Activated CD8-positive, alpha-beta T cell treated with anti-CD3 and anti-CD28 coated beads, Interleukin-2, amount 10 ng/mL, durations not matched to agents 7 days and 5 days (primary cell): ENCODE measurements around the gene RASGEF1B. TPM values are rescaled to one million over a fixed set of nuclear protein-coding genes. Genes with fewer than 3 reads are reported as not detected.

Source experiments
- ATAC-seq: fragments of 150-1000 bp; cut with Tn5 transposase; one replicate; pipeline ENCODE4 v1.10.0; 2021; ENCODE audit warnings: moderate library complexity
- CTCF ChIA-PET: fragments of 350-600 bp; sonication (Branson Sonifier 250); formaldehyde crosslinking; loops from one replicate; lab custom pipeline; 2021; ENCODE audit warnings: antibody characterized with exemption; lab: Charles Lee
- POLR2A ChIA-PET: fragments of 350-600 bp; sonication (Branson Sonifier 250); formaldehyde crosslinking; loops from one replicate; lab custom pipeline; 2021; ENCODE audit warnings: antibody characterized with exemption; lab: Charles Lee
- DNase-seq: peaks from one replicate; pipeline ENCODE4 v3.0.0-alpha.2; 2020
- H3K27ac Mint-ChIP-seq: one replicate; pipeline ENCODE4 v1.8.0; 2021; ENCODE audit warnings: mild to moderate bottlenecking, mixed read lengths
- H3K27me3 Mint-ChIP-seq: one replicate; pipeline ENCODE4 v1.8.0; 2021; ENCODE audit warnings: low read depth, mixed read lengths
- H3K36me3 Mint-ChIP-seq: one replicate; pipeline ENCODE4 v1.8.0; 2021; ENCODE audit warnings: low read depth, mixed read lengths
- H3K4me1 Mint-ChIP-seq: one replicate; pipeline ENCODE4 v1.8.0; 2021; ENCODE audit warnings: low read depth, mixed read lengths
- H3K4me3 Mint-ChIP-seq: one replicate; pipeline ENCODE4 v1.8.0; 2021; ENCODE audit warnings: mild to moderate bottlenecking, mixed read lengths
- H3K9me3 Mint-ChIP-seq: one replicate; pipeline ENCODE4 v1.8.0; 2022; ENCODE audit warnings: mixed read lengths; ENCODE audit not compliant: insufficient read depth
- total RNA-seq, 2 experiments: library from RNA; stranded (reverse); gene quantifications; one replicate each; pipeline ENCODE4 v1.2.3, GENCODE V29; 2021

The RASGEF1B gene
- total RNA-seq, 2 experiments from 2014 or later: 2.0 to 2.4 TPM

DNA sequence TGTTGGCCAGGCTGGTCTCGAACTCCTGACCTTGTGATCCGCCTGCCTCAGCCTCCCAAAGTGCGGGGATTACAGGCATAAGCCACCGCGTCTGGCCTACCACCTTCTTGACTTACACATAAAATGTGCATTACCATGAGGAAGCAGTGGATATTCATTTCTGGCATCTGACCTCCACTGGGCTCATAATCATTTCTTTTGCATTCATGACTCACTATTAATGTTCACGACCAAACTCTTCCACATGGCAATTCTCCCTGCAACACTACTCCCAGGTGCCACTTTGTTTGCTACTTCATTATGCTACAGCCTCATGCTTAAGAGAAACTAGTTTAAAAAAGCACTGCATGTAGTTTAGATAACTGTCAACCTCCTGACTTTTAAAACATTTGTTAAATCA is 22.7 kb downstream of the RASGEF1B start:
- DNase-seq: no peak
- Mint-ChIP-seq H3K4me1 (no peaks in the 10 kb centered on the region), H3K27ac (no peak overlapping the region), H3K36me3 (peaks cover 13% of the 10 kb centered on the region), H3K9me3 (no peaks in the 10 kb centered on the region), H3K4me3 (no peak overlapping the region), H3K27me3 (no peaks in the 10 kb centered on the region)
- CTCF ChIA-PET: no interaction called here
- POLR2A ChIA-PET: no interaction called here
- ATAC-seq: no peak

DNA sequence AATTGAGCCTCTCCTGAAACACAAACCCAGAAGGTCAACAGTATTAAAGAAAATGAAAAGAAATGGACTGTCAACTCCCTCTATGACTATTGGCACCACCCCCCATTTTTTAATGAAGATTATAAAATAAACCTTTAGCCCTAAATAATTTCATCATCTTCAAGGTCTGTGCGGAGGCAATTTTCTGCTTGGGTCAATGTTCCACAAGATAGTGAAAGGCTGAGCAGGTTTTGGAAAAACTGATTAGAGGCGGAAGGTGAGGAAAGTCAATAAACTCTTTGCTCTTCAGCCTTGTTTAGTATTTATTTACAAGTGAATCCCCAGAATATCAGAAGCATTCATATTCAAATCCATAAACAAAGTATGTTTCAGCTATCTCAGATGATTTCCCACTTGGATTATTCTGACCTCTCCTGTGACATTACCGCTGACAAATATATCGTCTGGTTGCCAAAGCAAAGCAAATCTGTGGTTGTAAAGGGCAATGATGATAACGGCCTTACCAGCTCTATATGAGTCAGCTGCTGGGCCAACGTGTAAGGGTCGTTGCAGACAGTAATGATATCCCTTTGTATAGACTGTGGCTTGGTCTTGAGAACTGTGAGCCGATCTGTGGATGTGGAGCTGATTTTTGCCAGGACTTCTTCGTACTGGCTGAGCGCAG is 24.0 kb downstream of the RASGEF1B start:
- Mint-ChIP-seq H3K27ac (no peak overlapping the region), H3K9me3 (no peaks in the 10 kb centered on the region), H3K4me1 (no peaks in the 10 kb centered on the region), H3K36me3 (peaks cover 13% of the 10 kb centered on the region), H3K27me3 (no peaks in the 10 kb centered on the region), H3K4me3 (no peak overlapping the region)
- no peak for ATAC-seq
- ChIA-PET POLR2A (interaction anchor here (0.6 kb wide), 1 partner anchor 1488 kb away, joined by 3 read pairs; no protein-coding TSS in a partner anchor), CTCF (no interaction called here)
- DNase-seq: no peak

DNA sequence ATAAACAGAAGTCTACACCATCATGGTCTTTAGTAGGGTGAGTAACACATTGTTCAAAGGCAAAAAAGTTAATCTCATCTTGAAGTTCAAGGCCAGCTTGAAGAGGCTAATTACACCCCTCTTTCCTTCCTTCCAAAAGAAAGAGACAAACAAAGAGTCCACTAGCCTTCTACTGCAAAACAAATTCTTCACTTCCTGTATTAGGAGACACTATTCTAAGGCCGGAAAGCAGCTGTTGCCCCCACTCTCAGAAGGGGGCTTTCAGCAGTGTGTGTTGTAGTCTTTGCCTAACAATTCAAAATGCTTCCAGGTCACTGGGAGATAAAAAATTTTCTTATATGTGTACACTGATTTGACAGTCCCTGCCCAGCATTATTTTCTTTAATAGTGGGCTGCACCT is 25.1 kb downstream of the RASGEF1B start:
- Mint-ChIP-seq H3K27me3 (no peaks in the 10 kb centered on the region), H3K36me3 (peaks cover 16% of the 10 kb centered on the region), H3K4me3 (no peak overlapping the region), H3K4me1 (no peaks in the 10 kb centered on the region), H3K27ac (no peak overlapping the region), H3K9me3 (no peaks in the 10 kb centered on the region)
- no peak for ATAC-seq
- CTCF ChIA-PET: no interaction called here
- POLR2A ChIA-PET: no interaction called here
- no peak for DNase-seq

DNA sequence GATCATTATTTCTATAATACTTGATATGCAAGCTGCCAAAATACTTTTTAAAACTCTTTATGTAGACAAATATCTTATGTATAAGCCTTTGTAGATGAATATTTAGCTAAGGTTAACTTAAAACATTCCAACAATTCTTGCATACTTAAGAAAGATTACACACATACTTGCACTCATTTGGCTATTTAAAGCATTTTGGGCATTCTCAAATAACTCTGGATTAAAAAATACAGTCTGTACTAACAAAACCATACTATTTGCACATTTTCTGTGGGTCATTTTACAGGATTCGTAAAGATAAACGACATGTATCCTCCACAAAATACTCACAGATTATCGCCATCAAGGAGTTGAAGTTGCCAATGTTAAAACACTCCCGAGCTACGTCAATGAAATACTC is 26.5 kb downstream of the RASGEF1B start:
- DNase-seq (no peak), ATAC-seq (no peak)
- Mint-ChIP-seq H3K27me3 (no peaks in the 10 kb centered on the region), H3K4me1 (no peaks in the 10 kb centered on the region), H3K36me3 (peaks cover 19% of the 10 kb centered on the region), H3K4me3 (no peak overlapping the region), H3K9me3 (no peaks in the 10 kb centered on the region), H3K27ac (no peak overlapping the region)
- CTCF ChIA-PET: interaction anchor here (1.0 kb wide), 1 partner anchor 19 kb away, joined by 3 read pairs; no protein-coding TSS in a partner anchor
- POLR2A ChIA-PET: no interaction called here

DNA sequence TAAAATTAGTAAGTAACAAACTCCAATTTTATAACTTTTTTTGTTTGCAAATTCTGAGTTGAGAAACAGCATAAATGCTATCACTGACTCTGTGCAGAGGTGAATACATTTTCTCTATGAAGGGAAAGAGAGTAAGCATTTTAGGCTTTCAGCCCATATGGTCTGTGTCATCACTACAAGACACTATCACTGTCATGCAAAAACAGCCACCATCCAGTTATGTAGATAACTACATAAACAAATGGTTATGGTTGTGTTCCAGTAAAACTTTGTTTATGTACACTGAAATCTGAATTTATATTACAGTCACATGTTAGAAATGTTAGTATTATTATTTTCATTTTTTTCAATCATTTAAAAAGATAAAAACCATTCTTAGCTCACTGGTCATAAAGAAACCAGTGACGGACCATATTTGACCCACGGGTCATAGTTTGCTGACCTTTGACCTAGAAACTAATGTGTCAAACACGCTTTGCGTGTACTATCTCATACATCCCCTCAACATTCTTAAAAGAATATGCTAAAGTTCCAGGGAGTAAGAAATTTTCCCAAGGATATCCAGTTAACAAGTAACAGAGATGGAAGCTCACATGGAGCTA is 29.1 kb downstream of the RASGEF1B start:
- CTCF ChIA-PET: interaction anchor here (1.3 kb wide), 1 partner anchor 25 kb away, joined by 3 read pairs; no protein-coding TSS in a partner anchor
- Mint-ChIP-seq H3K4me3 (no peak overlapping the region), H3K27ac (no peak overlapping the region), H3K9me3 (no peaks in the 10 kb centered on the region), H3K36me3 (peaks cover 33% of the 10 kb centered on the region), H3K4me1 (no peaks in the 10 kb centered on the region), H3K27me3 (no peaks in the 10 kb centered on the region)
- no peak for DNase-seq
- POLR2A ChIA-PET: no interaction called here
- ATAC-seq: no peak

DNA sequence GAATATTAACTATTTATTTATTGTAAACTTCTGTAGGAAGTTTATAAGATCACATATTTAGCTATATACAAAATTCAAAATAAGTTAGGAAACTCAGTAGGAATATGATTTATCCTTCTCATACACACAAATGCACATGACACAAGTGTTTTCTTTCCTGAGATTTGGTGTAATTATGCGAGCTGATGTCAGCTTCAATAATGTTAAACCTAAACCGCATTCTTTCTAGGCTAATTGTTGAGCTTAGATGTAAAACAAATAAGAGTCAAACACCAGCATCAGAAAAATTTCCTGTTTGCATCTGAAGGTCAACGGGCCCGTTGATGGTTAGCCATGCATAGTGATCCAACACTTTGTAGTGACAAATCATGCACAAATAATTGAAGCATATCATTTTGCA is 30.8 kb downstream of the RASGEF1B start:
- ChIA-PET CTCF (no interaction called here), POLR2A (no interaction called here)
- H3K27ac Mint-ChIP-seq: no peak overlapping the region
- no peaks in the 10 kb centered on the region for H3K27me3 Mint-ChIP-seq
- DNase-seq (no peak), ATAC-seq (no peak)
- H3K4me1 Mint-ChIP-seq: no peaks in the 10 kb centered on the region
- H3K36me3 Mint-ChIP-seq: peaks cover 33% of the 10 kb centered on the region
- H3K4me3 Mint-ChIP-seq: no peak overlapping the region
- no peaks in the 10 kb centered on the region for H3K9me3 Mint-ChIP-seq

DNA sequence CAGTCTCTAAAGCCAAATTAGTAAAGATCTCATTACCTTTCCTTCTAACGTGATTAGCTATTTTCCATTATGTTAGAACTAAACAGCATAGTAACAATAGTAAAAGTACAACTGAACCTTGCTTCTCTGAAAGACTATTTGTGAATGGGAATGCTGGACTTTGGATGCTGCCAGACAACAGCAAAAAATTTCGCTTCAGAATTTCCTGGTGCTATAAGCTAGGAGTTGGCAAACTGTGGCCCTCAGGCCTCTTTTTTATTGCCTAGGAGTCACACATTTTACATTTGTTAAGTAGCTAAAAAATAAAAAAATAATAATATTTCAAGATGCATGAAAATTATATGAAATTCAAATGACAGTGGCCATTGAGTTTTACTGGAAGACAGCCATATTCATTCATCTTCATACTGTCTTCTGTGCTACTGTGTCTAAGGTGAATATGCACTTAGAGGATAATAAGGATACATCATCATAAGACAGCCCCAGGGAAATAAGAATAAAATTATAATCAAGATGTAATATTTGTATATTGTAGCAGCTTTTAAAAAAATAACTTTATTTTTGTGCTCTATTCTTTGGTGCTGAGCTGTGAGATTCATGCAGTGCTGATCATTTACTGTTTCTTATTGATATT is 34.6 kb downstream of the RASGEF1B start:
- ChIA-PET POLR2A (no interaction called here), CTCF (interaction anchor here (0.7 to 1.6 kb wide), 2 partner anchors 30 to 845 kb away, joined by 3 to 7 read pairs; no protein-coding TSS in a partner anchor)
- ATAC-seq: no peak
- Mint-ChIP-seq H3K4me1 (no peaks in the 10 kb centered on the region), H3K27ac (no peak overlapping the region), H3K9me3 (no peaks in the 10 kb centered on the region), H3K4me3 (no peak overlapping the region), H3K36me3 (peaks cover 21% of the 10 kb centered on the region), H3K27me3 (no peaks in the 10 kb centered on the region)
- DNase-seq: no peak

DNA sequence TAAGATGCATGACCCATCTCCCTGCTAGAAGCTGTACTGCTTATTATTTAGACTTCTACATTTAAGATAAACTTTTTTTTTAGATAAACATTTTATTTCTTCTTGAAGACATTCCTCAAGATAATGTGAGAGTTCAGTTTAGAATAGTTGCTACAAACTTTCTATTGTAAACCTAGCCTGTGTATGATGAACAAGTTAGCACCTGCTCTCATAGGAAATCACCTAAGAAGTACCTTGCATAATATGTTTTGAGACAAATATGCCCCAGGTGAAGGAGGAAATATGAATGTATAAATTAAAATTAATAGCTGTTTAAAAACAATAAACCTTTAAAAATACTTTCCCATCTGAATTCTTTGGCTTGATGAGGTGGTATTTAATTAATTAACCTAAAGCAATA is 35.6 kb downstream of the RASGEF1B start:
- Mint-ChIP-seq H3K36me3 (peaks cover 20% of the 10 kb centered on the region), H3K27me3 (no peaks in the 10 kb centered on the region), H3K9me3 (no peaks in the 10 kb centered on the region), H3K27ac (no peak overlapping the region), H3K4me1 (no peaks in the 10 kb centered on the region), H3K4me3 (no peak overlapping the region)
- ATAC-seq: no peak
- POLR2A ChIA-PET: no interaction called here
- CTCF ChIA-PET: interaction anchor here (1.6 kb wide), 1 partner anchor 31 kb away, joined by 7 read pairs; no protein-coding TSS in a partner anchor
- no peak for DNase-seq

DNA sequence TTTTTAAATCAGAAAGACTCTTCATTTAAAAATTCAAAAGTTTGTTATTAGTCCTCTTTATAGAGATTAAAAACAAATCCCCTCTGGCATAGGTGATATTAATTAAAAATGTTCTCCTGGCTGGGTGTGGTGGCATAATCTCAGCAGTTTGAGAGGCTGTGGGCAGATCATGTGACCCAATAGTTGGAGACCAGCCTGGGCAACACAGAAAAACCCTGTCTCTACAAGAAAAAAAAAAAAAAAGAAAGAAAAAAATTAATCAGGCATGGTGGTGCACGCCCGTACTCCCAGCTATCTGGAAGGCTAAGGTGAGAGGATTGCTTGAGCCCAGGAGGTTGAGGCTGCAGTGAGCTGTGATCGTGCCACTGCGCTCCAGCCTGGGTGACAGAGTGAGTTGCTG is 38.9 kb downstream of the RASGEF1B start:
- ChIA-PET CTCF (no interaction called here), POLR2A (no interaction called here)
- DNase-seq (no peak), ATAC-seq (no peak)
- Mint-ChIP-seq H3K9me3 (no peaks in the 10 kb centered on the region), H3K4me3 (no peak overlapping the region), H3K36me3 (peaks cover 15% of the 10 kb centered on the region), H3K27ac (no peak overlapping the region), H3K27me3 (no peaks in the 10 kb centered on the region), H3K4me1 (no peaks in the 10 kb centered on the region)

DNA sequence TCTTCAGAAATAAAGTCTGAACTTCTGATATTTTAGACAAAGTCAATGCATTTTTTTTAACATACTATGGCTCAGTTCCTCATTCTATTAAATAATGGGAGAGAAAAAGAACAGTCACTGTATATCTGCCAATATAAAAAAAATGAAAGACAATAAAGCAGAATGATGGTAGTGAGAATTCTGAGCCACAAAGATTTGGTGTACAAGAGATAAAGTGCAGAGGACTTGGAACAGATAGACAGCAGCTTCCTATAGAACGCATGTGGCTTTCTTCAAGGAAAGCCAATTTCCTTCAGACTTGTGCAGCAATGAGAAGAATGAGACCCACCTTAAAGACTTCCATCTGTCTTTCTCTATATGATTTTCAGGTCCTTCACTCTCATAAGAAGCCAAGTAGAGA is 39.7 kb downstream of the RASGEF1B start:
- Mint-ChIP-seq H3K9me3 (no peaks in the 10 kb centered on the region), H3K27me3 (no peaks in the 10 kb centered on the region), H3K4me3 (no peak overlapping the region), H3K4me1 (no peaks in the 10 kb centered on the region), H3K27ac (no peak overlapping the region), H3K36me3 (peaks cover 15% of the 10 kb centered on the region)
- ChIA-PET POLR2A (no interaction called here), CTCF (no interaction called here)
- ATAC-seq (no peak), DNase-seq (no peak)

DNA sequence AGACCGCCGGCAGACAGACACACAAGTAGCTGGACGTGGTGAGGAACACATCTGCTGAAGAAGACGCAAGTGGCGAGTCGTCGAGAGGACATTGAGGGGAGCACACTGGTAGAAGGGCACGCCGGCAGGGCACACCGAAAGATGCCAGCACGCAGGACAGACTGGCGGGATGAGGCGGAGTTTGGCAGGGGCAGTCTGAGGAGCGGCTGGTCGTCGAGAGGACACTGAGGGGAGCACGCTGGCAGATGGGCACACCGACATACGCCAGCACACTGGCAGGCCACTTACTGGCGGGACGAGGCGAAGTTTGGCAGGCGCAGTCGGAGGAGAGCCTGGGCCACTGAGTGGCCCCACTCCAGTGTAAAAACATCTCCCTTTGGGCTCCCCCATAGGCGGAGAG is 42.1 kb downstream of the RASGEF1B start:
- no peaks in the 10 kb centered on the region for H3K4me1 Mint-ChIP-seq
- no peak overlapping the region for H3K4me3 Mint-ChIP-seq
- no peaks in the 10 kb centered on the region for H3K27me3 Mint-ChIP-seq
- peaks cover 15% of the 10 kb centered on the region for H3K36me3 Mint-ChIP-seq
- DNase-seq: no peak
- ChIA-PET POLR2A (no interaction called here), CTCF (no interaction called here)
- no peak for ATAC-seq
- no peaks in the 10 kb centered on the region for H3K9me3 Mint-ChIP-seq
- no peak overlapping the region for H3K27ac Mint-ChIP-seq

DNA sequence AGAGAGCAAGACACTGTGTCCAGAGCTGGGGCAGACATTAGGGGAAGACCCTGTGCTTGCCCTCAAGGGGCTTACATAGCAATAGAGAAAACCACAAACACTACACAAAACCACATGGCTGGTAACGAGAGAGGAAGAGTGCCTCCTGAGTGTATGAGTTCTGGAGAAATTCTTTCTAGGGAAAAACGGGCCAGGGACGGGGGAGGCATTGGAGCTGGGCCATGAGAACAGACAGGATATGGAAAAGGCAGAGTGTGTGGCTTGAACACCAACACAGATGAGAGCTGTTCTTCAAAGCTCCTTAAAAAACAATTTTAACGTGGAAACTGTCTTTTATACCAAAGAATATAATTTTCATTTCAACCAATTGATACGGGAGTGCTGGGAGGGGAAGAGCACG is 42.7 kb downstream of the RASGEF1B start:
- Mint-ChIP-seq H3K36me3 (peaks cover 15% of the 10 kb centered on the region), H3K4me1 (no peaks in the 10 kb centered on the region), H3K27me3 (no peaks in the 10 kb centered on the region), H3K4me3 (no peak overlapping the region), H3K9me3 (no peaks in the 10 kb centered on the region), H3K27ac (no peak overlapping the region)
- no peak for DNase-seq
- ATAC-seq: no peak
- ChIA-PET CTCF (no interaction called here), POLR2A (no interaction called here)
